Hematopoietic multipotent progenitor cell treated with erythropoietin and hydrocortisone succinate and interleukin-3 and kit ligand, for 17 days (in vitro differentiated cells): Measurements from ENCODE around the gene ESYT3.

Experiments
- DNase-seq: peaks from one replicate; pipeline ENCODE4 v3.0.0-alpha.2; 2015; ENCODE audit warnings: low spot score

ESYT3 gene

GRCh38 chr3:138434276-138434874 is at the start of gene ESYT3:
Gene ESYT3, plus strand, starts transcription at chr3:138434616. Its CDS starts 183 bp downstream, at chr3:138434799.
- no peak for DNase-seq

DNA sequence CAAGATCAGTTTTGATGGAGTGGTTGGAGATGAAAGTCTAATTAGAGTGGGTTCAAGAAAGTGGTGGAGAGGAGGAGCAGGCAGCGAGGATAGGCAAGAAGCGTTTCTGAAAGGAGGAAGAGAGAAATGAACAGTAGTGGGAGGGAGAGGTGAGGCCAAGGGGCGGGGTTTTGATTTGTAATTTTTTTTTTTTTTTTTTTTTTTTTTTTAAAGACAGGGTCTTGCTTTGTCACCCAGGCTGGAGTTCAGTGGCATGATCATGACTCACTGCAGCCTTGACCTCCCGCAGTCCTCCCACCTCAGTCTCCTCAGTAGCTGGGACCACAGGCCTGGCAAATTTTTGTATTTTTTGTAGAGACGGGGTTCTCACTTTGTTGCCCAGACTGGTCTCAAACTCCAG is 49.4 kb upstream of the ESYT3 start:
- DNase-seq, result no peak

DNA sequence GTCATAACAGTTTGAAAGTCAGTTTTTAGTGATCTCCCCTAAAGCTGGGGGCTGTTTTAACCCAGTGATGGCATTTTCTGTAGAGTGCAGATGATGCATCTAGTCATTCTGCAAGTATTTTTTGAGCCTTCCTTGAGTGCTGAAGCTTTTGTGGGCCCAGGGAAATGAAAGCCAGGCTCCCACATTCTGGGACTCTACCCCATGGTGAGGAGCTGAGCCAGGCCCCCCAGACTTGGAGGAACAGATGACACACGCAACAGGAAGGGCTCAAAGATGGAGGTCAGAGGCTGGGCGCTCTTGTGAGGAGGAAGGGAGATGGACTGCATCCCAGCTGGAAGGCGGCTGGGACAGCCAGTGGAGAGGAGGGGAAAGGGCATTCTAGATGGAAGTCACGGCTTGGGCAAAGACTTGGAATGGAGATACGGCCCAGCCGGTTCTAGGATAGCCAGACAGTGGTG is 45.2 kb upstream of the ESYT3 start:
- no peak for DNase-seq

GRCh38 chr3:138389841-138390581 is 44.4 kb upstream of the ESYT3 start:
- no peak for DNase-seq

GRCh38 chr3:138390582-138390932 is 43.9 kb upstream of the ESYT3 start:
- no peak for DNase-seq

GRCh38 chr3:138394156-138394555 is 40.3 kb upstream of the ESYT3 start:
- DNase-seq, result no peak

DNA sequence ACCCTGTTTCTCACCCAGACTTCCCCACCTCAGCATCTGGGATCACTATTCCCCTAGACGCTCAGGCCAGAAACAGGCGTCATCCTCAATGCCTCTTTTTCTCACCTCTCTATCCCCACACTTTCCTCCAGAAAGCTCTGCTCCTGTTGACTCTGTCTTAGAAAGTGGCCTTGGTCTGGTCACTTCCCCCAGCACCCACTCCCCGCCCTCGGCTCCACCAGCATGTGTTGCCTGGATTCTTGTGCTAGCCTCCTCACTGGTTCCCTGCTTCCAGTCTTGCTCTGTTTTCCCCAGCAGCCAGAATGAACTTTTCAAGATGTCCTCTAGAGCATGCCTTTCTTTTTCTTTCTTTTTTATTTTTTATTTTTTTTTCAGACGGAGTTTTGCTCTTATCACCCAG is 39.7 kb upstream of the ESYT3 start:
- DNase-seq, result no peak

- DNase-seq, result no peak
Measured at GRCh38 chr3:138395865-138396751, 38.3 kb upstream of the ESYT3 start.

DNA sequence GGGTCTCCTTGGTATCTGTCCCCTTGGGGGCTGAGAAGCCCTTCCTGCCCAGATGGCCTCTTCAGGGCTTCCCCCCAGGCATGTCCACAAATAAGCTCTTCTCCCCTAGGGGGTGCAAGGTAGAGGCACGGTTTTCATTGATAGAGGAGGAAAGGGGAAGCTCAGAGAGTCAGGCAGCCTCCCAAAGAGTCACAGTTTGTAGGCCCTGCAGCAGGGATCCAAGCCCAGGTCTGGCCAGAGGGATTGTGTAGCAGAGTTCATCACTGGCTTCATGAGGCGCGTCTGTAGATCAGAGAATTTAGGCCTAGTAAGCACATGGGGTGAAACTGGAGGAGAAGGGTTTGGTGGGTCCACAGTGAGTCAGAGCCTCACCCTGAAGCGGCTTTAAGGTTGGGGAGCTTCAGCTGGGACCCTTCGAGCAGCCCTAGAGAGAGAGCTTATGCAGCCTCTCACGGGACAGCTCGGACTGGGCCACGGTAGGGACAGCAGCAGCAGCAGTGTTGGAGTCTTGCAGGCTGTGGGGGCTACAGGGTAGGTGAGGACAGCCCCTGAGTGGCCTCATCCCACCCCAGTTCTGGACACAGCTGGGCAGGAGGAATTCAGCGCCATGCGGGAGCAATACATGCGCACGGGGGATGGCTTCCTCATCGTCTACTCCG is 37.5 kb upstream of the ESYT3 start:
- no peak for DNase-seq

- no peak for DNase-seq
Measured at GRCh38 chr3:138397983-138398382, 36.4 kb upstream of the ESYT3 start.

- no peak for DNase-seq
Measured at GRCh38 chr3:138398791-138399575, 35.4 kb upstream of the ESYT3 start.

- no peak for DNase-seq
Measured at GRCh38 chr3:138399766-138400165, 34.6 kb upstream of the ESYT3 start.

DNA sequence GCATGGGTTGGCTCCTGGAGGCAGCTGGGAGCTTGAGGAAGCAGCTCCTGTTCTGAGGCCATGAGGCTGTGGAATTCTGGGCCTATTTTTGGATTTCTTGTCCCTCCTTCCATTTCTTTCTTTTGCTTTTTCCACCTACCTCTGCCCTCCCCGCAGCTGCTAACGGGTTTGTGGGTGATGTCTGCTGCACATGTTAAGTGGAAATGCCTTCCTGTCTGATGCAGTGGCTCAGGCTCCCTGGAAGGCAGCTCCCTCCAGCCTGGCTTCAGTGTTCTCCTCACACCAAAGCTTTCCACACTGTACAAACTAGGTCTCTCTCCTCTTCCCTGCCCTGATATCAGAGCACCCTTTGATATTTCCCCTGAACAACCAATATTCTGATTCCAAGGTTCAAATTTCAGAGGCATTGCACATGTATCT is 33.8 kb upstream of the ESYT3 start:
- no peak for DNase-seq

GRCh38 chr3:138401834-138402233 is 32.6 kb upstream of the ESYT3 start:
- DNase-seq, result no peak

GRCh38 chr3:138404121-138404520 is 30.3 kb upstream of the ESYT3 start:
- DNase-seq, result no peak

DNA sequence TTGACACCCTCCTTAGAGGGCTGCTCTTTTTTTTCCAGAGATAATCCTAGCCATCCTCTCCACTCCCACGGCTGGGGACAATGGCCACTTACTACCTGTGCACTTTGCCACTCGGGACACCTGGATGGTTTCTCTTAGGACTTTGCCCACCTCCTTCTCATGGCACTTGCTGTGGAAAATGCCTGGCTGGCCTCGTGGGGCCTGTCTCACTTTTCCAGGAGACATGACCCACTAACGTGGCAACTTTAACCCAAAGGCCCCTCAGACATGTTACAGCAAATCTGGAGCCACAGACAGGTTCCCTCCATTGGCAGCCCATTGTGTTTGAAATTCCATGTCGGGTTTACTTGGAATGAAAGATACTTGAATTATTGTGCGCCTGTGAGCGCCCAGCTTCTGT is 29.4 kb upstream of the ESYT3 start:
- no peak for DNase-seq

DNA sequence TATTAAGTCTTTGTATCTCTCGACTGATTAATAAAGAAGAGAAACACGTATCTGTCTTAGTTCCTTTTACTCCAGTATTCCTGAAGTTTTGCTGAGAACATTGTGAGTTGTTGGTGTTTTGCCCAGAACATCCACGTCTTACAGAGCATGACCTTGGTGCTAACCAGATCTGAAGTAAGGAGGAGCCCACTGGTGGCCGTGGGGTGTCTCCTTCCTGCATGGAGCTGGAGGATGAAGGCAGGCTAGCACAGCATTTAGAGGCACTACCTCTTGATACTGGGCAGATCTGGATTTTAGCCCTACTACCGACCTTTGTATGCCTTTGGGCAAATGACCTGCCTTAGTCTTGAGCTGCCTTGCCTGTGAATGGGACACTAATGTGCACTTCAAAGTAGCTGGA is 28.9 kb upstream of the ESYT3 start:
- no peak for DNase-seq

GRCh38 chr3:138406606-138407005 is 27.8 kb upstream of the ESYT3 start:
- no peak for DNase-seq

DNA sequence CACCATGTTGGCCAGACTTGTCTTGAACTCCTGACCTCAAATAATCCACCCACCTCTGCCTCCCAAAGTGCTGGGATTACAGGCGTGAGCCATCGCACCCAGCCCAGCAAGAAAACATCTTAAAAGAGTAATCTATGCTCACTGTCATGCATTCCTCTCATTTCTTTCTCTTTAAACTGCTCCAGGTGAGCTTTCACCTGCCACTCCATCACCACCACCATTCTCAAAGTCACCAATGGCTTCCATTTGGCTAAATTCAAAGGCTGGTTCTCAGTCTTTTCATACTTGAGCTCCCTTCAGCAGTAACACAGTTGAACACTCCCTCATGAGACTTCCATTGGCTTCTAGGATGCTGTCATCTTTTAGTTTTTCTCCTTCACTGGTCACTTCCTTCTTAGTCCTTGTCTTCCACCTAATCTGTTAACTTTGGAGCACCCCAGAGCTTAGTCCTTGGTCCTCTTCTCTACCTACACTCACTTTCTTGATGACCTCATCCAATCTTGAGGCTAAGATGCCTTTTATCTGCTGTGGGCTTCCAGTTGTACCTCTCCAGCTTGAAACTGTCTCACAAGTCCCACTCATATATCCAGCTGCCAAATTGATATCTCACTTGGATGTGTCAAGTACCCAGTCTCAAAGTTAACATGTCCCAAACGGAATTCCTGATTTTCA is 27.0 kb upstream of the ESYT3 start:
- no peak for DNase-seq

DNA sequence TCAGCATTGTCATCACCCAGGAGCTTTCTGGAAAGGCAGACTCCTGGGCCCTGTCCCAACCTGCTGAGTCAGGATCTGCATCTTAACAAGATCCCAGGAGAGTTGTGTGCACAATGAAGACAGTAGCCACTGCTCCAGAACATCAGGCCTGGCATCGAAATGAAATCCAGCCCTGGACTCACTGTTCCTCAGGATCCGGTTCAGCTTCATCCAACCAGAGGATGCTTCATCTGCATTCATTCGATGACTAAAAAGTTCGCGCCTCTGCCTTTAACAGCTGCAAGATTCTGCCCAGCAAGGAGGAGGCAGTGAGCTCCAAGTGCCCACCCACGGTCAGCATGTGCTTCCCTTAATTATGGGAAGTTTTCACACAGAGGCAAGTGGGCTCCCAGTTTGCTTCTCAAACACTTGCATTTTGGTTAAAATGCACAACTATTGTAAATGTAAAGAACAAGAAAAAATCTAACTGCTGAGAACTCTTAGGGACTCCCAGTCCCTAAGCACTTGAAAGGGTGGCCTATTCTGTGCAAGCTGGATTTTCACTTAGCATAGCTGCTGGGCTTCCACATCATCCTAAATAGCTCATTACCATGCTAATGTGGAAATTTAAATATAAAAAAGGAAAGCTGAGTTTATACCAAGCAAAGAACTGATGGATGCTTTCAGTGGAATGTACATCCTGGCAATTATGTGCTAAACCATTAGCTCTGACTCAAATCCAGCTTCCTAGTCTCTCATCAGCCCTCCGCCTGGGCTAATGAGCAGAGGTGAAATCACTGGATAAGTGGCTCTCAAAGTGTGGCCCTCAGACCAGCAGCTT is 25.5 kb upstream of the ESYT3 start:
- no peak for DNase-seq
